NCI-H2081 treated with DMSO at 0.1 percent for 48 hours (cell line): ENCODE results near the gene SCN2A.
"Not testable (repeated sequence)": the region's sequence is repeated elsewhere in the genome, so short reads cannot be mapped to it uniquely, and the experiment has no call there.

Source experiments
- DNase-seq: peaks from one replicate; lab custom pipeline; 2025; lab: John Stamatoyannopoulos, UW

The SCN2A gene

GRCh38 chr2:165328272-165328671, 89.1 kb downstream of the SCN2A start:
- no peak for DNase-seq

GRCh38 chr2:165344276-165344675, 105.1 kb downstream of the SCN2A start:
- DNase-seq = not testable (repeated sequence)

DNA sequence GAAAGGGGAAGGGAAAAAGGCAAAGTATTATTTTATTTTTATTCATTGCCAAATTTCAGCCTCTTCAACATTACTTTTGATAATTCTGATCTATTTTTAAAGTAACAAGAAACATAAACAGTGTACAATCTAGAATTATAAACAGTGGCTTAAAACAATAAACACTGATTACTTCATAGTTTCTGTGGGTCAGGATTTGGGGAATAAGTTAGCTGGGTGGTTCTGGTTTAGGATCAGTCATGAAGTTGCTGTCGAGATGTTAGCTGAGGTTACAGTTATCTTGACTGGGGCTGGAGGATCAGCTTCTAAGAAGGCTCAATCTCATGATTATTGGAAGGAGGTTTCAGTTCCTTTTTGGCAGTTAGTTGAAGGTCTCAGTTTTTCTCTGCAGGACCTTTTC, 109.2 kb downstream of the SCN2A start:
- DNase-seq = no peak

DNA sequence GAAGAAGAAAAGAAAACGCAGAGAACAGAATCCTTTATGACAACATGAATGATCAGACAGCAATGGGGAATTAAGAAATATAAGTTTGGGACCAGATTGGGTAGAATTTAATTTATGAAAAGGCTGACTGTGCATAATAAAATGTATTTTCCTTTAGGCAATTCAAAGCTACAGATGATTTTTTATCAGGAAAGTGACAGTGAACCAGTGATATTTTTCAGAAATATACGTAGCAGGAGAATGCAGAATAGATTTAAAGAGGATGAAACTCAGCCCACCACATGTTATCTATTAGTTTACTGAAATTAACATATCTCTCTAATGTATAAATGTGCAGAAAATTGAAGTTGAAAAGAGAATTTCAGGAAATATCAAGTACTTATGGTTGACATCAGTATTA, 110.0 kb downstream of the SCN2A start:
- DNase-seq = no peak

- DNase-seq = no peak
These were observed 118.5 kb downstream of the SCN2A start for GRCh38 chr2:165357758-165358157.

GRCh38 chr2:165361514-165361913, 122.3 kb downstream of the SCN2A start:
- no peak for DNase-seq

DNA sequence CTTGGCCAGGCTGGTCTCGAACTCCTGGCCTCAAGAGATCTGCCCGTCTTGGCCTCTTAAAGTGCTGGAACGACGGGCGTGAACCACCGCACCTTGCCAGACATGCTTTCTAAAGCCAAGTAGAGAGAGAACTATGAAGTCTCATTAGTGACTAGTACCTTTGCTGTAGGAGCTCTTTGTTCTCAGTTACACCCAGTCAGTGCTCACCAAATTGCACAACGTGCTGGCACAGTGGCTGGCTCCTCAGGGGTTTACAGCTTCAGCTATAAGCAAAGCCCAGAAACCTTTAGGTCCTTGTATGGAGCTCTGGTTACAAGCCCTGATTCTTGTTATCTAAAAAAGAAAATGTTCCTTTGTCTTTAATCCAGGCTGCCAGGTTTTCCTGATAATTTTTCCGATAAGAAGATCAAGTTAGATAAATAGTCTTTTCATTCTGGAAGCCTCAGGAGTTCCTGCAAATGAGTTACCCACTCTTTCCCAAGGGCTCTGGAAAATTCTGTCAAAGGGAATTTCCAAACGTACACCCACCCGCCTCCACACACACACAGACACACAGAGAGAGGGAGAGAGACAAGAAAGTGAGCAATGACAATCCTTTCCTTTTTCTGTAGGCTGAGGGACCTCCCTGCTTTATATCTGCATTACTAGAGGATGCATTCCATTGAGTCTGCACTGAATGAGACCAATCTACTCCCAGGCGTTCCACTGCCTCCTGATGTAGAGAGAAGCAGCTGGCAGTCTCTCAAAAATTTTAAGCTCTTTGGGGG, 130.1 kb downstream of the SCN2A start:
- DNase-seq = no peak

- no peak for DNase-seq
These were observed 130.7 kb downstream of the SCN2A start for GRCh38 chr2:165369898-165370296.

- DNase-seq = peak; percentile 19
These were observed 132.1 kb downstream of the SCN2A start for GRCh38 chr2:165371356-165371755.

- DNase-seq = no peak
These were observed 134.2 kb downstream of the SCN2A start for GRCh38 chr2:165373278-165374010.

GRCh38 chr2:165376571-165376975, 137.4 kb downstream of the SCN2A start:
- no peak for DNase-seq

- no peak for DNase-seq
These were observed 143.1 kb downstream of the SCN2A start for GRCh38 chr2:165382362-165382761.

- DNase-seq = peak; percentile 82
These were observed 151.7 kb downstream of the SCN2A start for GRCh38 chr2:165390875-165391274.

DNA sequence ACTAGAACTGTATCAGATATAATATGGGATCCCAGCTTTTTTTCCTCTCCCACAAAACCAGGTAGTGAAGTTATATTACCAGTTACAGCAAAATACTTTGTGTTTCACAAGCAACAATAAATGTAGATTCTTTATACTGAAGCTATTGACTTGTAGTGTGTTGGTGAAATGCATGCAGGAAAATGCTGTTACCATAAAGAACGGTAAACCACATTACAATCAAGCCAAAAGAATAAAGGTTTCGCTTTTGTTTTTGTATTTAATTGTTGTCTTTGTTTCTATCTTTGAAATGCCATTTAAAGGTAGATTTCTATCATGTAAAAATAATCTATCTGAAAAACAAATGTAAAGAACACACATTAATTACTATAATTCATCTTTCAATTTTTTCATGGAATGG, 152.6 kb downstream of the SCN2A start:
- no peak for DNase-seq

GRCh38 chr2:165398603-165399002, 159.4 kb downstream of the SCN2A start:
- not testable (repeated sequence) for DNase-seq

GRCh38 chr2:165401285-165401852, 162.2 kb downstream of the SCN2A start:
- peak; percentile 33 for DNase-seq

DNA sequence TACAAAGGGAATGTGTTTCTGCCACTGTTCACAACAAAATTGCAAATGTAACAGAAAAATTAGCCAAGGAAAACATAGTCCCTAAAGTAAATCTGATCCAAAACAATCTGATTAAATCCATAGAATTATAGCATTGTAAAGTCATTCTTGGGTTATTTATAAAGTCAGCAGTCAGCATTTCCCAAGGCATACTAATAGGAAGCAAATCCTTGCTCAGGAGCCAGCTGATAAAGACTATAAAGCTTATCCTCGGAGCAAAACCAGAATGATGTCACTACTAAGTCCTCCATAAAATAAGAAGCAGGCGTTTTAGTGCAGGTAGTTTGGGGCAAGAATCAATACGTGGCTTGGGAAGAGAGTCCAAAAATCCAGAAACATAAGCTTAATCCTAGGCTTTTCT, 162.9 kb downstream of the SCN2A start:
- no peak for DNase-seq

DNA sequence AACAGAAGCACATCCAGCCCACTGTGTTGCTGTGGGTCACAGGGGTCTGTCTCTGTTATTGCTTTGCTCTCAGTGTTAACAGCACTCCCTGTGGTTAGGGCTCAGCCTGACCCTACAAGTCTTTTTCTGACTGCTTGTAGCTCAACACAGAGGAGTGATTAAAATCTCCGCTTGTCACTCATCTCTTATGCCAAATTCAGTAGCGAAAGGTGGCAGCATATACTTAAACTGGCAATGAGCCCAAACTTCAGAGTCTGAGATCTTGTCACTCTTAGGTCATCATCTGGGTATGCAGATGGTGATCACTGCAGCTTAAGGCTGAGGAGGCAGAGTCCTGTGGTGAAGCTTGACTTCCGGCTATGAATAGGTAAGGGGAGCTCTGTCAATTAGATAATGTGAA, 167.0 kb downstream of the SCN2A start:
- DNase-seq = no peak

GRCh38 chr2:165407466-165407865, 168.3 kb downstream of the SCN2A start:
- DNase-seq = no peak

DNA sequence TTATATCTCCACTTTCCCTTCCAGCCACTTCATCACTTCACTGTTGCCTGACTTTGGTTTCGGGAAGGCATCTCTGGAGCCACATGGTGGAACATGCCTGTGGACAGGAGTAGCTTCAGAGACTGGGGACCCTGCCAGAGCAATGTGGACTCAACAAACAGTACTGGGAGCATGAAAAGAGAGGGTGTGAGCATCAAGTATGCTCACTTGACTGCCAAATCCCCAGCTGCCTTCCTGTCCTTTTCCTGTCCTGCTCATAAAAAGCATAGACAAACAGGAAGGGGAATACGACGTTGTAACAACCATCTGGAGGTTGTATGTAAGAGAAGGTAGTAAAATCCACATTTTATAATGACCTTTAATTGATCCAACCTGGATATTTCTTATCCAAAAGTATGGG, 169.0 kb downstream of the SCN2A start:
- peak; percentile 28 for DNase-seq

GRCh38 chr2:165410276-165410675, 171.1 kb downstream of the SCN2A start:
- no peak for DNase-seq

GRCh38 chr2:165414187-165414586, 175.0 kb downstream of the SCN2A start:
- no peak for DNase-seq

- DNase-seq = no peak
These were observed 177.8 kb downstream of the SCN2A start for GRCh38 chr2:165417009-165417408.
